ENCODE results near the gene GRIN2A. TPM values are rescaled to one million over a fixed set of nuclear protein-coding genes. Genes with fewer than 3 reads are reported as not detected.

Gene GRIN2A
- total and polyA plus RNA-seq, 2 of the 8 experiments (the other 6 are each of a cell fraction or from before 2014, with no cell fraction given): 0.18 to 1.8 TPM

DNA sequence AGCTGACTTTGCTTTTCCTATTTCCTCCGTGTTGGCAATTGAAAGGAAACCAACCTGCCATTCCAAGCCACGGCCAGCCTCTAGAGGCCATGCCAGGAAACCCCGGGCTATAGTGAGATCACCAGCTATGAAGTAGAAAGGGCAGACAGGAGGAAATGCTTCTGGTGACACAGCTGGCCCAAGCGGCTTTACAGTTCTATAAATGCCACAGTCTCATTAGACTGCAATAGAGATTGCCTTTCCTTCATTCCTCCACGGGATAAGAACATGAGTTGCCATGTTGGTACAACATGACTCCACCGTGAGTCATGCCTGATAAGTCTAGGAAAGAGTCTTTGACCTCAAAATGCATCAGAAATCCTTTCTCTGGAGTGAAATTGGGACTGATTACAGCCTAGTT is 384.9 kb downstream of the GRIN2A start:
- no peaks in the 10 kb centered on the region for H3K79me1 ChIP-seq (ENCODE audit: low read depth, low read length)
- H3K23ac ChIP-seq (ENCODE audit: insufficient read length): no peak overlapping the region
- H3K4me1 ChIP-seq (replicated peaks in 1 of 4; ENCODE audit: control insufficient read depth in 3 of 4, insufficient read depth in 4 of 4, low read length in 3 of 4): no peaks in the 10 kb centered on the region
- no peaks in the 10 kb centered on the region for H3K9me3 ChIP-seq (ENCODE audit: insufficient read depth in 2 of 2, low read depth in 1 of 2, low read length in 1 of 2)
- ChIA-PET CTCF (ENCODE audit: partially characterized antibody) (interaction anchor here (1.2 to 1.3 kb wide), 3 partner anchors 18 to 212 kb away, joined by 3 to 4 read pairs (median 3); no protein-coding TSS in a partner anchor), POLR2A (ENCODE audit: partially characterized antibody) (no interaction called here)
- no peak overlapping the region for H2BK120ac ChIP-seq (replicated peaks; ENCODE audit: low read depth, low read length)
- WGBS, 2 experiments (ENCODE audit: extremely low coverage in 1 of 2, insufficient coverage in 1 of 2, insufficient read length in 1 of 2, insufficient replicate concordance in 2 of 2, low coverage in 1 of 2, low lambda C conversion rate in 2 of 2, missing lambda C conversion rate in 1 of 2): 80% methylated on average over 6 of the region's 6 CpGs; no CpG with 5 or more reads in 1 of the 2 experiments
- H3K4ac ChIP-seq (replicated peaks; ENCODE audit: insufficient read length, low read depth, low read length): no peak overlapping the region
- no peak for FAIRE-seq
- H3K14ac ChIP-seq (ENCODE audit: insufficient read length): no peak overlapping the region
- H2BK5ac ChIP-seq (ENCODE audit: low read depth, low read length): no peak overlapping the region
- H3K27ac ChIP-seq (ENCODE audit: low read depth, low read length): no peak overlapping the region
- H3K9ac ChIP-seq (replicated peaks in 1 of 4; ENCODE audit: extremely low read depth in 1 of 4, low read depth in 3 of 4, low read length in 3 of 4): no peak overlapping the region
- TF ChIP-seq NANOG (IDR thresholded peaks at IDR 0.05; ENCODE audit: insufficient read depth, low read depth, low read length, poor library complexity, severe bottlenecking) (no peak), EGR1 (IDR thresholded peaks at IDR 0.05; ENCODE audit: borderline replicate concordance, low read depth, low read length) (no peak), POLR2A (IDR thresholded peaks at IDR 0.05; ENCODE audit: control extremely low read depth in 1 of 2, low read depth in 2 of 2, low read length in 2 of 2) (no peak), TAF1 (IDR thresholded peaks at IDR 0.05; ENCODE audit: low read depth, low read length) (no peak), CHD2 (IDR thresholded peaks at IDR 0.05; ENCODE audit: low read length) (no peak), KDM1A (IDR thresholded peaks at IDR 0.05; ENCODE audit: borderline replicate concordance, low read length) (no peak), RAD21 (IDR thresholded peaks at IDR 0.05 in 1 of 2, conservative IDR thresholded peaks at IDR 0.05 in 1 of 2; ENCODE audit: low read depth in 2 of 2, low read length in 2 of 2) (no peak), POLR2AphosphoS5 (IDR thresholded peaks at IDR 0.05; ENCODE audit: low read depth, low read length) (no peak), POU5F1 (IDR thresholded peaks at IDR 0.05; ENCODE audit: low read depth, low read length) (no peak), ZNF274 (IDR thresholded peaks at IDR 0.05; ENCODE audit: borderline replicate concordance, extremely low read depth, low read length) (no peak), SP2 (IDR thresholded peaks at IDR 0.05; ENCODE audit: low read length) (no peak), SIRT6 (IDR thresholded peaks at IDR 0.05; ENCODE audit: low read length) (no peak), BCL11A (IDR thresholded peaks at IDR 0.05; ENCODE audit: low read depth in 2 of 2, low read length in 2 of 2) (no peak)
- H3K27me3 ChIP-seq (replicated peaks in 1 of 4; ENCODE audit: control insufficient read depth in 3 of 4, extremely low read depth in 1 of 4, insufficient read depth in 3 of 4, low read length in 3 of 4): no peaks in the 10 kb centered on the region; a peak in 1 of 7 replicates
- H4K20me1 ChIP-seq (replicated peaks in 1 of 2; ENCODE audit: control insufficient read depth in 1 of 2, insufficient read depth in 2 of 2, low read length in 2 of 2): peaks cover 0 to 2% of the 10 kb centered on the region in 2 experiments
- H3K18ac ChIP-seq (ENCODE audit: extremely low read depth, low read length): no peak overlapping the region
- H2BK15ac ChIP-seq (ENCODE audit: low read length): no peak overlapping the region
- no peak overlapping the region for H3K4me3 ChIP-seq (ENCODE audit: extremely low read depth in 1 of 4, insufficient read depth in 2 of 4, low read depth in 3 of 4, low read length in 4 of 4)
- no peak overlapping the region for H2AK5ac ChIP-seq (ENCODE audit: low read depth, low read length)
- no peak overlapping the region for H4K8ac ChIP-seq (ENCODE audit: extremely low read depth, insufficient read depth, low read length)
- peaks cover 0 to 22% (median 0%) of the 10 kb centered on the region in 4 experiments; a peak in 4 of 8 replicates for H3K36me3 ChIP-seq (ENCODE audit: control insufficient read depth in 2 of 4, insufficient read depth in 4 of 4, low read length in 3 of 4)
- no peak overlapping the region for H4K5ac ChIP-seq (ENCODE audit: insufficient read length, low read depth, low read length)
- H3K4me2 ChIP-seq (ENCODE audit: insufficient read depth in 1 of 2, low read depth in 2 of 2, low read length in 2 of 2): no peak overlapping the region
- H3K23me2 ChIP-seq (ENCODE audit: low read depth, low read length): no peaks in the 10 kb centered on the region
- H2AFZ ChIP-seq (ENCODE audit: low read length): no peak overlapping the region
- H4K91ac ChIP-seq (replicated peaks; ENCODE audit: insufficient read length, low read length): no peak overlapping the region
- H2BK12ac ChIP-seq (ENCODE audit: low read depth, low read length): no peak overlapping the region
- no peak overlapping the region for H2BK20ac ChIP-seq (ENCODE audit: low read length)
- DNase-seq (ENCODE audit: low read depth in 1 of 2, low spot score in 2 of 2): no peak
- H3K79me2 ChIP-seq (ENCODE audit: control insufficient read depth in 1 of 2, insufficient read depth in 2 of 2, low read length in 2 of 2): no peaks in the 10 kb centered on the region
- no peak overlapping the region for H3K56ac ChIP-seq (replicated peaks; ENCODE audit: insufficient read length, low read depth, low read length)
